Thoracic aorta (tissue), 2 donors: ENCODE results near the gene GATD1. TPM values are rescaled to one million over a fixed set of nuclear protein-coding genes. Genes with fewer than 3 reads are reported as not detected.
A peak's percentile ranks its signal among the peaks of the same experiment; 100 is the strongest.

Source experiments
- ATAC-seq: fragments of 150-250 bp; one replicate; pipeline ENCODE4 v1.8.0; 2017; ENCODE audit warnings: low read depth; ENCODE audit not compliant: insufficient number of reproducible peaks, low FRiP score
- DNase-seq: peaks from one replicate; pipeline ENCODE4 v3.0.0-alpha.2; 2020; ENCODE audit warnings: low spot score
- H3K27ac ChIP-seq, 2 donors: fragments of 200-600 bp; sonication (generic); 1 replicate in 1 of 2; 2 replicates in 1 of 2; pipeline ENCODE4 v1.5.1; 2016; ENCODE audit warnings: mild to moderate bottlenecking in 2 of 2, moderate library complexity in 2 of 2
- H3K27me3 ChIP-seq: fragments of 200-600 bp; sonication (generic); replicated peaks from 2 replicates; pipeline ENCODE4 v1.6.0; 2016; ENCODE audit warnings: mild to moderate bottlenecking; ENCODE audit not compliant: insufficient read depth
- H3K36me3 ChIP-seq: fragments of 200-600 bp; sonication (generic); one replicate; pipeline ENCODE4 v1.5.1; 2016
- H3K4me1 ChIP-seq, 2 donors: fragments of 200-600 bp; sonication (generic); 1 replicate in 1 of 2; 2 replicates in 1 of 2; pipeline versions ENCODE4 v1.5.1 to v1.6.0; 2016; ENCODE audit warnings: low read depth in 2 of 2, mild to moderate bottlenecking in 1 of 2; ENCODE audit not compliant: control insufficient read depth in 1 of 2
- H3K4me3 ChIP-seq: fragments of 200-600 bp; sonication (generic); 2 replicates; pipeline ENCODE4 v1.5.1; 2016; ENCODE audit warnings: mild to moderate bottlenecking
- H3K9me3 ChIP-seq: fragments of 200-600 bp; sonication (generic); 2 replicates; pipeline ENCODE4 v1.5.1; 2016
- total RNA-seq, 2 donors: library from RNA; depleted of rRNA; stranded (reverse); fragments of >200 nt; gene quantifications; one replicate each; pipeline versions ENCODE4 v1.1.0 to v1.2.3, GENCODE V29; 2016
- TF ChIP-seq, protein P1 (sequence below): fragments of 200-600 bp; sonication (generic); IDR thresholded peaks from one replicate; pipeline ENCODE4 v1.5.1; 2019; ENCODE audit warnings: antibody characterized with exemption

Gene GATD1
- total RNA-seq, 2 donors from 2014 or later, result 32.5 to 48.7 TPM

DNA sequence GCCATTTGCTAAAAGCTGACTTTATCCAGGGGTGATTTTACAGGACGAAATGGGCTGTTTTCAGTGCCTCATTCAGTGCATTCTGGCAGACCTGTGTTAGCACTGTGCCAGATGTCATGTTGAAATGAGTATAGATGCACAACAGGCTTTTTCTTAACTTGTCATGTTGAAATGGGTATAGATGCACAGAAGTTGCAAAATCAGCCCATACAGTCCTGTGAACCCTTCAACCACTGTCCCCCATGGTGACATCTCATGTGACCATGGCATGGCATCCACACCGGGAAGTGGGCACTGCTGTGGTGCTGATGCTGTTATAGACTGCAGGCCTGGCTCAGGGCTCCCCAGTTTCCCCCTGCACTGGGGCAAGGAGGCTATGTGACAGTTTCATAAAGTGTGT lies 27.6 kb downstream of the GATD1 start:
- no peak for ATAC-seq
- no peak overlapping the region for H3K27ac ChIP-seq

DNA sequence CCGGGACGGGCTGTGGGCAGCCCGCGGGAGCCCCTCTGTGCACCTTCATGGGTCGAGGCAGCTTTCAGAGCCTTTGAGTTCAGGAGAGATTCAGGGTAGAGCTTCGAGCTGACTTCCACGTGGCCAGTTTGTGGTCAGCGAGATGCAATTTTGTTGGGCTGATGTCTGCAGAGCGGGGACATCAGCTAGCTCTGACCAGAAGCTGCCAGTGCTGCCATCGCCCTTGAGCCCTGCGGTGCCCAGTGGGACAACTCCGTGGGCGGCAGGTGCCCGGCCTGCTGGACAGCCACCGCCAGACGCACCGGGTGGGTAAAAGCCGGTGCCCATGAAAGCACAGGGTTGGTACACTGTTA lies 29.3 kb downstream of the GATD1 start:
- H3K27ac ChIP-seq, result peak overlapping the region; percentile 86 to 93
- DNase-seq, result no peak
- H3K4me1 ChIP-seq, result peaks cover 19 to 32% of the 10 kb centered on the region in 2 donors
- TF ChIP-seq, protein P1, sequence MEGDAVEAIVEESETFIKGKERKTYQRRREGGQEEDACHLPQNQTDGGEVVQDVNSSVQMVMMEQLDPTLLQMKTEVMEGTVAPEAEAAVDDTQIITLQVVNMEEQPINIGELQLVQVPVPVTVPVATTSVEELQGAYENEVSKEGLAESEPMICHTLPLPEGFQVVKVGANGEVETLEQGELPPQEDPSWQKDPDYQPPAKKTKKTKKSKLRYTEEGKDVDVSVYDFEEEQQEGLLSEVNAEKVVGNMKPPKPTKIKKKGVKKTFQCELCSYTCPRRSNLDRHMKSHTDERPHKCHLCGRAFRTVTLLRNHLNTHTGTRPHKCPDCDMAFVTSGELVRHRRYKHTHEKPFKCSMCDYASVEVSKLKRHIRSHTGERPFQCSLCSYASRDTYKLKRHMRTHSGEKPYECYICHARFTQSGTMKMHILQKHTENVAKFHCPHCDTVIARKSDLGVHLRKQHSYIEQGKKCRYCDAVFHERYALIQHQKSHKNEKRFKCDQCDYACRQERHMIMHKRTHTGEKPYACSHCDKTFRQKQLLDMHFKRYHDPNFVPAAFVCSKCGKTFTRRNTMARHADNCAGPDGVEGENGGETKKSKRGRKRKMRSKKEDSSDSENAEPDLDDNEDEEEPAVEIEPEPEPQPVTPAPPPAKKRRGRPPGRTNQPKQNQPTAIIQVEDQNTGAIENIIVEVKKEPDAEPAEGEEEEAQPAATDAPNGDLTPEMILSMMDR, result no peak
- no peaks in the 10 kb centered on the region for H3K27me3 ChIP-seq
- peak overlapping the region; percentile 90 for H3K4me3 ChIP-seq
- no peaks in the 10 kb centered on the region for H3K9me3 ChIP-seq
- H3K36me3 ChIP-seq, result no peaks in the 10 kb centered on the region
- no peak for ATAC-seq

More for the DNA sequence above, 27.6 kb downstream of the GATD1 start:
- Histone ChIP-seq H3K4me1 (peaks cover 19 to 32% of the 10 kb centered on the region in 2 donors), H3K4me3 (peak overlapping the region; percentile 2), H3K36me3 (no peaks in the 10 kb centered on the region), H3K9me3 (no peaks in the 10 kb centered on the region), H3K27me3 (no peaks in the 10 kb centered on the region)
- DNase-seq, result no peak
- TF ChIP-seq, protein P1, result no peak

DNA sequence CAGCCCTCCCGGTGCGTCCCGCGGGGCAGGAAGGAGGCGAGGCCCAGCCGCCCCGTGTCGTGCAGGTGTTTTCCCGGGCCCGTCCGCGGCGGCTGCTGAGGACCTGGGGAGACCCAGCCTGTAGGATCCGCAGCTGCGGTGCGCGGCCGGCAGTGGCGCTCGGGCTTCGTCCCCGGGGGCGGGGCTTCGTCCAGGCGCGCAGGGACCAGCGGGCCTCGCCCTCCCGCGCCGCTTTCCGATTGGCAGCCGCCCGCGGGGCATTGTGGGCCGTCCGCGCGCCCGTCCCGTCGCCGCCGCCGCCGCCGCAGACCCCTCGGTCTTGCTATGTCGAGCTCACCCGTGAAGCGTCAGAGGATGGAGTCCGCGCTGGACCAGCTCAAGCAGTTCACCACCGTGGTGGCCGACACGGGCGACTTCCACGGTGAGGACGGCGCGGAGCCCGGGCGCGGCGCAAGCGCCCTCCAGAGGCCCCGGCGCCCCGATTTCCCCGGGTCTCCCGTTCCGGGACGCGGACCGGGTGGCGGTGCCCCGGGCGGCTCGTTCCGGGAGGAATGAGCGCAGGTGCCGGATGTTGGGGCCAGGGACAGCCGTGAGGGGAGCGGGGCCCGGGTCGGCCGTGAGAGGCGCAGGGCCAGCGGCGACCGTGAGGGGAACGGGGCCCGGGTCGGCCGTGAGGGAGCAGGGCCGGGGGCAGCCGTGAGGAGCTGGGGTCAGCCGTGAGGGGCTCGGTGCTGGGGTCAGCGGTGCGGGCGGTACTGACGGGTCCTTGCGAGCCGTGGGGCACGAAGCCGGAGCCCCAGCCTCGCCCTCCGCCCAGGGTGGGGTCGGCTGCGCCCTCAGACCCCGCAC lies 29.9 kb downstream of the GATD1 start, which contains the start of gene TALDO1:
Gene TALDO1 (plus strand): TSS at position 307 of the 849 bp plus-strand sequence. CDS start 18 bp downstream, at position 325.
- no peaks in the 10 kb centered on the region for H3K27me3 ChIP-seq
- H3K36me3 ChIP-seq, result no peaks in the 10 kb centered on the region
- DNase-seq (peak; percentile 56), ATAC-seq (peak; percentile 73)
- peak within 1 kb of the TSS; percentile 90 for H3K4me3 ChIP-seq
- H3K27ac ChIP-seq, result peak within 1 kb of the TSS; percentile 86 to 93
- TF ChIP-seq, protein P1, result no peak
- peaks cover 19 to 32% of the 10 kb centered on the region in 2 donors for H3K4me1 ChIP-seq
- H3K9me3 ChIP-seq, result no peaks in the 10 kb centered on the region

DNA sequence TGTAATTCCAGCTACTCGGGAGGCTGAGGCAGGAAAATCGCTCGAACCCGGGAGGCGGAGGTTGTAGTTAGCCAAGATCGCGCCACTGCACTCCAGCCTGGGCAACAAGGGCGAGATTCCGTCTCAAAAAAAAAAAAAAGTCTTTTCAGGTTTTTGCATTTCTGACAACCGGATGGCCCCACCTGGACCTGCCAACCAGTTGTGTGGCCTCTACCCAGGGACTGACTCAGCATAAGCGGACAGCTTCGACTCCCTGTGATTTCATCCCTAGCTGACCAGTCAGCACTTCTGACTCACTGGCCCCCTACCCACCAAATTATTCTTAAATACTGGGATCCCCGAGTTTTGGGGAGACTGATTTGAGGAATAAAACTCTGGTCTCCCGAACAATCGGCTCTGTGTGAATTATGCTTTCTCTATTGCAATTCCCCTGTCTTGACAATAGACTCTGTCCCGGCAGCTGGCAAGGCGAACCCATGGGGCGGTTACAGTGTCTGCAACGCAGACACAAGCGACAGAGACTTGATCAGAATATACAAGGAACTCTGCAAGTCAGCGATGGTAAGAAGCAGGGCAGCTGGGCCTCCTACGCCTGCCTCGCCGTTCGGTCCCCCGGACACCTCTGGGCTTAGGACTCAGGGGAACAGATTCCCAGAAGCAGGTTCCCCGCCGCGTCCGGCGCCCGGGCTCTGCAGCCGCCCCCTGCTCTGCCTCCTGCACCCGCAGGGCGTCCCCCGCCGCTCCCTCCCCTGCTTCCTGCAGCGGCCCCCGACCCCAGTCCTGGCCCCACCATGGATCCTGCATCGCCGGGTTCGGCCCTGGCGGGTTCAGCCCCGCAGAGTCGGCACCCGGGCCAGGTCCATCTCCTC lies 30.8 kb downstream of the GATD1 start:
- Histone ChIP-seq H3K4me3 (peak overlapping the region; percentile 90), H3K4me1 (peaks cover 19 to 32% of the 10 kb centered on the region in 2 donors), H3K36me3 (no peaks in the 10 kb centered on the region), H3K27me3 (no peaks in the 10 kb centered on the region), H3K27ac (peak overlapping the region; percentile 86 to 93), H3K9me3 (no peaks in the 10 kb centered on the region)
- ATAC-seq (peak; percentile 16), DNase-seq (no peak)
- TF ChIP-seq, protein P1, result no peak

DNA sequence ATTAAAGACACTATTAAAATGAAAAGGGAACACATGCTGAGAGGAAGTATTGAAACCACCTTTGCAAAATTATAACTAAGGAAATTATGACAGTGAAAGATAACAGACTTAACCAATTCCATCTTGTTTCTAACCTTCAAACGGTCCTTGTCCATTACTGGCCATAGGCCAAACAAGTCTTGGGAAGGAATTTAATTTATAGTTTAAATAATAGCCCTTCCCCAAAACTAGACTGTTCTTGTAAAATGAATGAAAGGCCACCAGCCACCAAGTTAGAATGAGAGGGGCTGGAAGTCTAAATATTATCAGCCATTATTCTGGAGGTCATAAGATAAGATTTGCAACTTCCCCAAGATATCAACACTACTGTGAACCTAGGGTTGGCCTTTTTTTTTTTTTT lies 31.9 kb downstream of the GATD1 start:
- no peaks in the 10 kb centered on the region for H3K36me3 ChIP-seq
- no peaks in the 10 kb centered on the region for H3K27me3 ChIP-seq
- DNase-seq, result no peak
- H3K27ac ChIP-seq, result no peak overlapping the region
- H3K4me1 ChIP-seq, result peaks cover 19 to 32% of the 10 kb centered on the region in 2 donors
- TF ChIP-seq, protein P1, result no peak
- no peak overlapping the region for H3K4me3 ChIP-seq
- no peak for ATAC-seq
- no peaks in the 10 kb centered on the region for H3K9me3 ChIP-seq
